Measurements from ENCODE around the gene TUBB4A.
"Not testable (repeated sequence)": the region's sequence is repeated elsewhere in the genome, so short reads cannot be mapped to it uniquely, and the experiment has no call there.

Gene TUBB4A

GRCh38 chr19:6522712-6523111 lies 20.6 kb upstream of the TUBB4A start:
- no peak for DNase-seq

- DNase-seq = peak; percentile 51
These were observed 19.9 kb upstream of the TUBB4A start for GRCh38 chr19:6521718-6522646.

- peak; percentile 71 for DNase-seq
These were observed 17.2 kb upstream of the TUBB4A start for GRCh38 chr19:6519289-6519688.

GRCh38 chr19:6518145-6518911 lies 16.2 kb upstream of the TUBB4A start:
- peak; percentile 66 for DNase-seq

GRCh38 chr19:6516659-6517291 lies 14.7 kb upstream of the TUBB4A start:
- peak; percentile 93 for DNase-seq

- peak; percentile 91 for DNase-seq
These were observed 14.0 kb upstream of the TUBB4A start for GRCh38 chr19:6516018-6516658.

GRCh38 chr19:6514926-6515544 lies 12.9 kb upstream of the TUBB4A start:
- no peak for DNase-seq

GRCh38 chr19:6514089-6514488 lies 12.0 kb upstream of the TUBB4A start:
- DNase-seq = no peak

- DNase-seq = no peak
These were observed 8.5 kb upstream of the TUBB4A start for GRCh38 chr19:6510618-6511017.

GRCh38 chr19:6509118-6509971 lies 7.2 kb upstream of the TUBB4A start:
- DNase-seq = no peak

GRCh38 chr19:6508028-6508771 lies 6.1 kb upstream of the TUBB4A start:
- DNase-seq = not testable (repeated sequence)

GRCh38 chr19:6503407-6504201 lies 1.5 kb upstream of the TUBB4A start:
- DNase-seq = no peak

GRCh38 chr19:6500837-6501739 lies 1.0 kb downstream of the TUBB4A start:
- DNase-seq = no peak

- DNase-seq = no peak
These were observed 2.9 kb downstream of the TUBB4A start for GRCh38 chr19:6499052-6499790.

- DNase-seq = no peak
These were observed 3.6 kb downstream of the TUBB4A start for GRCh38 chr19:6498294-6499036.

GRCh38 chr19:6495947-6496346 lies 6.2 kb downstream of the TUBB4A start:
- DNase-seq = no peak

- no peak for DNase-seq
These were observed 7.6 kb downstream of the TUBB4A start for GRCh38 chr19:6494438-6495036.
